Measurements from ENCODE around the gene NDUFB7.

DNA sequence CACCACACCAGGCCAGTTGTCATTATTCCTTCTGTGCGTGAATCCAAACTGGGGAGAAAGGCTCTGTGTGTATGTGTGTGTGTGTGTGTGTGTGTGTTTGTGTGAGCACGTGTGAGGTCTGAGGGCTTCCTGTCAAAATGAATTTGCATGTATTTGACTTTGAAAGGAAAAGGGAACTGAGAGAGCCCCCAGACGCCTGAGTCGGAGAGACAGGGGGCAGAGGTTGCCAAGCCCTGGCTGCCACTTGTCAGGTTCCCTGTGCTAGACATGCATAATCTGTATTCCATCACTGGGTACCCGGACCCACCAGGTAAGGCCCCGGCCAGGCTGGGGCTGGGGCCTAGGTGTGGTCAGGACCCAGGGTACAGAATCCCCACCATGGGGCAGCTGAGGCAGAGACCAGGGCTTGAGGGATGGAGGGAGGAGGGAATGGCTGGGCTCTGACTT, 11.1 kb upstream of the NDUFB7 start, which contains the start of gene CLEC17A:
- TF ChIP-seq, protein P1, sequence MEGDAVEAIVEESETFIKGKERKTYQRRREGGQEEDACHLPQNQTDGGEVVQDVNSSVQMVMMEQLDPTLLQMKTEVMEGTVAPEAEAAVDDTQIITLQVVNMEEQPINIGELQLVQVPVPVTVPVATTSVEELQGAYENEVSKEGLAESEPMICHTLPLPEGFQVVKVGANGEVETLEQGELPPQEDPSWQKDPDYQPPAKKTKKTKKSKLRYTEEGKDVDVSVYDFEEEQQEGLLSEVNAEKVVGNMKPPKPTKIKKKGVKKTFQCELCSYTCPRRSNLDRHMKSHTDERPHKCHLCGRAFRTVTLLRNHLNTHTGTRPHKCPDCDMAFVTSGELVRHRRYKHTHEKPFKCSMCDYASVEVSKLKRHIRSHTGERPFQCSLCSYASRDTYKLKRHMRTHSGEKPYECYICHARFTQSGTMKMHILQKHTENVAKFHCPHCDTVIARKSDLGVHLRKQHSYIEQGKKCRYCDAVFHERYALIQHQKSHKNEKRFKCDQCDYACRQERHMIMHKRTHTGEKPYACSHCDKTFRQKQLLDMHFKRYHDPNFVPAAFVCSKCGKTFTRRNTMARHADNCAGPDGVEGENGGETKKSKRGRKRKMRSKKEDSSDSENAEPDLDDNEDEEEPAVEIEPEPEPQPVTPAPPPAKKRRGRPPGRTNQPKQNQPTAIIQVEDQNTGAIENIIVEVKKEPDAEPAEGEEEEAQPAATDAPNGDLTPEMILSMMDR (IDR thresholded peaks at IDR 0.05), result no peak
- no peak for TF ChIP-seq POLR2A (IDR thresholded peaks at IDR 0.05)
